ENCODE measurements around the gene MAP2K1.
"Not testable (repeated sequence)": the region's sequence is repeated elsewhere in the genome, so short reads cannot be mapped to it uniquely, and the experiment has no call there.

The MAP2K1 gene

GRCh38 chr15:66386204-66387123, at the start of gene MAP2K1:
MAP2K1 (plus strand) TSS chr15:66386912; CDS start chr15:66387348, 436 bp downstream.
- peak; percentile 99 for DNase-seq (ENCODE audit: low spot score)

- not testable (repeated sequence) for DNase-seq (ENCODE audit: low spot score)
These were observed 38.2 kb upstream of the MAP2K1 start for GRCh38 chr15:66348530-66348929.

- no peak for DNase-seq (ENCODE audit: low spot score)
These were observed 30.7 kb upstream of the MAP2K1 start for GRCh38 chr15:66356077-66356358.

GRCh38 chr15:66356359-66357236, 30.1 kb upstream of the MAP2K1 start, which contains the start of gene TIPIN:
TIPIN (minus strand) TSS chr15:66356685; CDS start chr15:66352947, 3,738 bp downstream.
- DNase-seq (ENCODE audit: low spot score): peak; percentile 89

- DNase-seq (ENCODE audit: low spot score): no peak
These were observed 27.0 kb upstream of the MAP2K1 start for GRCh38 chr15:66359740-66360139.

- DNase-seq (ENCODE audit: low spot score): not testable (repeated sequence)
These were observed 24.8 kb upstream of the MAP2K1 start for GRCh38 chr15:66361745-66362460.

GRCh38 chr15:66362776-66363175, 23.9 kb upstream of the MAP2K1 start:
- DNase-seq (ENCODE audit: low spot score): no peak

- DNase-seq (ENCODE audit: low spot score): no peak
These were observed 21.7 kb upstream of the MAP2K1 start for GRCh38 chr15:66364944-66365528.

GRCh38 chr15:66369773-66370651, 16.7 kb upstream of the MAP2K1 start:
- no peak for DNase-seq (ENCODE audit: low spot score)

- no peak for DNase-seq (ENCODE audit: low spot score)
These were observed 12.5 kb upstream of the MAP2K1 start for GRCh38 chr15:66374179-66374578.

- no peak for DNase-seq (ENCODE audit: low spot score)
These were observed 7.8 kb upstream of the MAP2K1 start for GRCh38 chr15:66378814-66379430.

- DNase-seq (ENCODE audit: low spot score): not testable (repeated sequence)
These were observed 5.3 kb upstream of the MAP2K1 start for GRCh38 chr15:66381376-66381775.

- DNase-seq (ENCODE audit: low spot score): peak; percentile 43
These were observed 691 bp downstream of the MAP2K1 start for GRCh38 chr15:66387163-66388042.

GRCh38 chr15:66388043-66388363, 1.3 kb downstream of the MAP2K1 start:
- no peak for DNase-seq (ENCODE audit: low spot score)

GRCh38 chr15:66388576-66388975, 1.9 kb downstream of the MAP2K1 start:
- DNase-seq (ENCODE audit: low spot score): no peak

- DNase-seq (ENCODE audit: low spot score): no peak
These were observed 2.6 kb downstream of the MAP2K1 start for GRCh38 chr15:66389098-66389858.

- no peak for DNase-seq (ENCODE audit: low spot score)
These were observed 3.2 kb downstream of the MAP2K1 start for GRCh38 chr15:66389859-66390381.

- no peak for DNase-seq (ENCODE audit: low spot score)
These were observed 4.0 kb downstream of the MAP2K1 start for GRCh38 chr15:66390678-66391077.

All from hematopoietic multipotent progenitor cell treated with erythropoietin and hydrocortisone succinate and interleukin-3 and kit ligand, for 15 days (in vitro differentiated cells).